HepG2 (cell line): Measurements from ENCODE around the gene PARP2. TPM values are rescaled to one million over a fixed set of nuclear protein-coding genes. Genes with fewer than 3 reads are reported as not detected.

Experiments
- CCDC6 ChIP-seq: sonication (generic); formaldehyde crosslinking; IDR thresholded peaks from 2 replicates; pipeline ENCODE4 v1.8.1; 2022; ENCODE audit warnings: mild to moderate bottlenecking, missing genetic modification reagents, moderate library complexity
- CENPBD1 ChIP-seq: sonication (generic); formaldehyde crosslinking; IDR thresholded peaks from 2 replicates; pipeline ENCODE4 v1.8.0; 2022; ENCODE audit warnings: missing genetic modification reagents, low read depth, mild to moderate bottlenecking, borderline replicate concordance
- DBP ChIP-seq: sonication (generic); formaldehyde crosslinking; IDR thresholded peaks from 2 replicates; pipeline ENCODE4 v1.4.0; 2020; ENCODE audit warnings: missing genetic modification reagents; ENCODE audit errors: not compliant biosample characterization
- ELK4 ChIP-seq: sonication (generic); formaldehyde crosslinking; IDR thresholded peaks from 2 replicates; pipeline ENCODE4 v1.9.0; 2021; ENCODE audit warnings: missing genetic modification reagents, borderline replicate concordance
- FUBP1 ChIP-seq: sonication (generic); formaldehyde crosslinking; IDR thresholded peaks from 2 replicates; pipeline ENCODE4 v1.5.1; 2020; ENCODE audit warnings: missing genetic modification reagents, mild to moderate bottlenecking, borderline replicate concordance
- HIC2 ChIP-seq: sonication (generic); formaldehyde crosslinking; IDR thresholded peaks from 2 replicates; pipeline ENCODE4 v1.9.0; 2022; ENCODE audit warnings: low read depth, missing genetic modification reagents
- NKX3-1 ChIP-seq: sonication (generic); formaldehyde crosslinking; IDR thresholded peaks from 2 replicates; pipeline ENCODE4 v1.5.0; 2020; ENCODE audit warnings: missing genetic modification reagents
- RNF2 ChIP-seq: fragments of 450-650 bp; conservative IDR thresholded peaks from 2 replicates; pipeline ENCODE4 v1.6.1; 2016; ENCODE audit warnings: low read depth
- SMYD3 ChIP-seq: sonication (generic); formaldehyde crosslinking; IDR thresholded peaks from 2 replicates; pipeline ENCODE4 v1.8.1; 2023; ENCODE audit warnings: mild to moderate bottlenecking, missing genetic modification reagents
- TIGD3 ChIP-seq: sonication (generic); formaldehyde crosslinking; IDR thresholded peaks from 2 replicates; pipeline ENCODE4 v1.5.1; 2020; ENCODE audit warnings: mild to moderate bottlenecking, missing genetic modification reagents, borderline replicate concordance
- U2AF2 ChIP-seq: fragments of 200-400 bp; formaldehyde crosslinking; IDR thresholded peaks from 2 replicates; pipeline ENCODE4 v1.6.1; 2017; ENCODE audit warnings: low read depth, mild to moderate bottlenecking, low read length
- XRCC5 ChIP-seq: fragments of 200-400 bp; formaldehyde crosslinking; optimal IDR thresholded peaks from 2 replicates; pipeline ENCODE3; 2017; ENCODE audit warnings: mild to moderate bottlenecking, low read length
- ZBTB34 ChIP-seq: sonication (generic); formaldehyde crosslinking; IDR thresholded peaks from 2 replicates; pipeline ENCODE4 v1.8.0; 2022; ENCODE audit warnings: mild to moderate bottlenecking, missing genetic modification reagents
- ZNF281 ChIP-seq: sonication (generic); formaldehyde crosslinking; IDR thresholded peaks from 2 replicates; pipeline ENCODE4 v1.4.0; 2020; ENCODE audit warnings: missing genetic modification reagents, borderline replicate concordance
- ZNF550 ChIP-seq: sonication (generic); formaldehyde crosslinking; IDR thresholded peaks from 2 replicates; pipeline ENCODE4 v1.4.0; 2020; ENCODE audit warnings: mild to moderate bottlenecking, missing genetic modification reagents, borderline replicate concordance
- polyA plus RNA-seq, 8 experiments: library from polyadenylated mRNA; depleted of rRNA in 3 of 8; stranded (reverse) in 7 of 8; unstranded in 1 of 8; fragments of >200 nt; fragmentation: Illumina TruSeq in 4 of 8; extraction: Trizol in 4 of 8; gene quantifications; 2 replicates each; pipeline versions ENCODE4 v1.2.1 to v1.2.3, GENCODE V29; 2011 to 2016; ENCODE audit warnings: low read depth in 4 of 8, missing spikeins in 1 of 8, mixed read lengths in 1 of 8; ENCODE audit not compliant: insufficient read depth in 1 of 8
- total RNA-seq, 5 experiments: library from RNA; depleted of rRNA; stranded (reverse); fragments of >200 nt; fragmentation: Illumina TruSeq; extraction: Trizol; gene quantifications; 2 replicates each; pipeline ENCODE4 v1.2.3, GENCODE V29; 2016; ENCODE audit warnings: low read depth in 1 of 5

The PARP2 gene
- total and polyA plus RNA-seq, 2 of the 13 experiments (the other 11 are each of a cell fraction or from before 2014, with no cell fraction given) = 37.3 to 38.4 TPM

GRCh38 chr14:20343092-20343861, at the start of gene PARP2 (continued):
- TF ChIP-seq ZNF281 (no peak), DBP (CRISPR knock-in tag) (no peak), NKX3-1 (no peak; the same call in 1 of the 2 replicates), ZNF550 (CRISPR knock-in tag) (no peak), XRCC5 (peak; percentile 48), ZBTB34 (peak; percentile 69; the same call in 1 of the 2 replicates), TIGD3 (CRISPR knock-in tag) (no peak), U2AF2 (no peak), CENPBD1 (CRISPR knock-in tag) (no peak), CCDC6 (CRISPR knock-in tag) (peak; percentile 96), SMYD3 (CRISPR knock-in tag) (peak; percentile 99), FUBP1 (CRISPR knock-in tag) (no peak), HIC2 (CRISPR knock-in tag) (no peak), ELK4 (no peak), RNF2 (no peak)
